ENCODE measurements around the gene ASCL5. TPM values are rescaled to one million over a fixed set of nuclear protein-coding genes. Genes with fewer than 3 reads are reported as not detected.

The ASCL5 gene
- total RNA-seq, 1 donor from 2014 or later: not detected

GRCh38 chr1:201153474-201154388, 26.7 kb upstream of the ASCL5 start:
- DNase-seq (ENCODE audit: low spot score): peak; percentile 82

- peak; percentile 20 for DNase-seq (ENCODE audit: low spot score)
These were observed 22.4 kb upstream of the ASCL5 start for GRCh38 chr1:201149400-201149799.

DNA sequence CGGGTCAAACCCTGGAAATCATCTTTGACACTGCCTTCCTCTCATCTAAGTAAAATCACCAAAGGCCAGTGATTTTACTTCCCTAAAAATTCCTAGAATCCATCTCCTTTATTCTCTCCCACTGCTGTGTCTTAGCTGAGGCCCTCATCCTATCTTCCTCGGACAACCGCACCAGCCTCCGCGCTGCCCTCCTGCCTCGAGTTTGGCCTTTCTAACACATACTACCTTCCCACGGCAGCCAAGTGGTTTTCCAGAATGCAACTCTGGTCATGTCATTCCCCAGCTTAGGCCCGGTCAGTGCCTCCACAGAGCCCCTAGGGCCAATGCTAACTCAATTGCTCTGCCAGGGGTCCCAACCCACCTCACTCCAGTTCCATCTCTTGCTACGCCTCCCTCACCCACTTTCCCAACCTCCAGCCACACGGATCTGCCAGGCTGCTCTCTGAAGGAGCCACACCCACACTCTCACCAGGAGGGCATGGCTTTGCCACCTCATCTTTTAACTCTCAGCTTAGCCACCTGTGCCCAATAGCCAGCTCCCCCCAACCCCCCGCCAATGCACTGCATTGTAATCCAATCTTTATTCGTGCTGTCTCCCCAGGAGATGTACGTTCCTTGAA, 20.5 kb upstream of the ASCL5 start:
- peak; percentile 55 for DNase-seq (ENCODE audit: low spot score)

DNA sequence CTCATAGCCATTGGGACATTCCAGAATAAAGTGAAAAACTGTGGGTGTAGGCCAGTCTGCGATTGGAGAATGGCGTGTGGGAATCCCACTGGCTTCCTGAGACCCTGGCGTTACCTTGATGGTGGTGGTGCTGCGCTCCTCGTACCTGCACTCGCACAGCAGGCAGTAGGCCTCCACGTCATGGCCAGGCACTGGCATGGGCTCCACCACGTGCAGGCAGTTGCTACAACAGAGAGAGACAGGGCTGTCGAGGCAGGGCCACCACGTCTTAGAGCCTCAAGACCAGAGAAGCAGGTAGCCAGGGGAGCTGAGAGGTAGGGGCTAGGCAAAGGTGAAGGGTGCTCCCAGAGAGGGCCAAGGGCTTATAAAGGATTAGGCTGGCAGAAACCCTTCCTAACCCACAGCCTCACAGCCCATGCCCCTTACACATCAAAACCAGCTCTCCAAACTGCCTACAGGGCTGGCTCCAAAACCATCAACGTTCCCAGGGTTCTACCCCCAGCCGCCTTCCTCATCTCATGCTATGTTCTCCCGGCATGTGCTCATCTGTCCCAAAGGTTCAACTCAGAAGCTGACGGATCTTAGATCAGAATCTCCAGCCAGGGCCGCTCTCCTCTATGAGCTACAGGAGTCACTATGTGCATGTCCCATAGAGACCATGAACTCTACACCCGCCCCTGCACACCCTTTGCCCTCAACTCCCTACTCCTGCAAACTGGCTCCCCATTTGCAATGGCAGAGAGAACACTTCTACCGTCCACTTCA, 19.8 kb upstream of the ASCL5 start:
- peak; percentile 73 for DNase-seq (ENCODE audit: low spot score)

DNA sequence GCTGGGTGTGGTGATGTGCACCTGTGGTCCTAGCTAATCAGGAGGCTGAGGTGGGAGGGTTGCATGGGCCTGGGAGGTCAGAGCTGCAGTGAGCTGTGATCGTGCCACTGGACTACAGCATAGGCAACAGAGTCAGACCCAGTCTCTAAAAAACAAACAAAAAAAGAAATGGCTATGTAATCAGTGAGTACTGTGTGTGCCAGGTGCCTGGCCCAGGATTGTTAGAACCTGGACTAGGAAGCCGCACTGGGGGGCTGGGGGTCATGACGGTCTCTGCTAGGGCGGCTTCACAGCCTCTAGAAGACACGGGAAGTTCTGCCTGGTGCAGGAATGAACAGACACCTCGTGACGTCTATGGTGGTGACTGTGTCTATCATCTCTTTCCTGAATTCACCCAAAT, 18.8 kb upstream of the ASCL5 start:
- DNase-seq (ENCODE audit: low spot score): peak; percentile 47

GRCh38 chr1:201145132-201145531, 18.1 kb upstream of the ASCL5 start:
- no peak for DNase-seq (ENCODE audit: low spot score)

GRCh38 chr1:201144701-201145100, 17.7 kb upstream of the ASCL5 start:
- no peak for DNase-seq (ENCODE audit: low spot score)

GRCh38 chr1:201143726-201144635, 17.0 kb upstream of the ASCL5 start:
- DNase-seq (ENCODE audit: low spot score): peak; percentile 64

DNA sequence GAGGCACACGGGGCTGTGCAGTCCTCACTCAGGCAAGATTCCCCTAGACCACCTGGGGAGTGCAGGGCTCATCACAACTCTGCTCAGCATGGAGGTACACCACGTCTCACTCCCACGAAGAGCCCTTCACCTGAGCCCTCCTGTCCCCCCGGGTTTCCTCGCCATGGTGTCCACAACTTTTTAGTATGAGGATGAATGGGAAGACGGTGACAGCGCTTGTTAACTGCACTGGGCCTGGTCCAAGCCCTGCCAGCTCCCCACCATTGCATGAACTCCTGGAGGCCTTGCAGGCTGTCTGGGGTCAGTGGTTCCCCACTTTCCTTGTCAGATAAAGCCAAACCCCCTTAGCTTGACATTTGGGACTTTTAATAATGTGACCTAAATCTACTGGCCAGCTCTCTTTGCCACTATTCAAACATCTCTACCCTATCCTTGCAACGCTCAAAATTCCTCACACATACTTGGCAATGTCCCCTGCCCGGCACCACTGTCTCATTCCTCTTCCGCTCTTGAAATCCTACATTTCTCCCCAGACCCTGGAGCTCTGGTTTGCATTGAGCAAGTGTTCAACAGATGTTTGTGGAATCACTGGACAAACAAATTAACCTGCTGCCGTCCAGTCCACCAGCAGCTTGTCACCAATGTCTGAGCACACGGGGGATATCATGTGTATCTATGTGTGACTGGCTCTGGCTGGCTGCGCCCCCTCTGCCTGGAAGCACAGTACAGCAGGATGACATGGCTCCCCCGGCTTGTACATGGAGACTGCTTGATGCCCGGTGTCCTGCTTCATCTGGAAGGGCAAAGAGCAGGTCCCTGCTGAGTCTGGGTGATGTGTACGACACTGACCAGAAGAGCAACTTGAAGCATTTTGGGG, 16.1 kb upstream of the ASCL5 start:
- peak; percentile 84 for DNase-seq (ENCODE audit: low spot score)

- DNase-seq (ENCODE audit: low spot score): peak; percentile 77
These were observed 15.2 kb upstream of the ASCL5 start for GRCh38 chr1:201142011-201142848.

DNA sequence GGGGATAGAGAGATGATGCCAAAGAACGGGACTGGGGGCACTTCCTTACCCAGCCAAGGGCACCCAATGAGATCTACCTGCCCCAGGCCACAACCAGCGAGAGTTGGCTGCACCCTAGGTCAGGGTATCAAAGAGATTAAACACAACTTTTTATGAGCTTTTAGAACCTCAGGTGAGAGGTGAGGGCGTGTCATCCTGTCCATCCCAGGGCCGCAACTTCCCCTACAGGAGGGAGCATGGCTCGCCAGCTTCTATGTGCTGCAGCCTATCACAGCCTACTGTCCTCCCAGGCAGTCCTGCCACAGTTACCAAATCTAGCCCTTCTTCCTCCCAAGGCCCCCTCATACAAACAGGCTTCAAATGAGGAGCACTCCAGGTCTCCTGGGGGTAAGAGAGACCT, 14.4 kb upstream of the ASCL5 start:
- DNase-seq (ENCODE audit: low spot score): no peak

GRCh38 chr1:201140941-201141260, 13.9 kb upstream of the ASCL5 start:
- DNase-seq (ENCODE audit: low spot score): peak; percentile 47

GRCh38 chr1:201140235-201140940, 13.4 kb upstream of the ASCL5 start:
- DNase-seq (ENCODE audit: low spot score): no peak

GRCh38 chr1:201139756-201140155, 12.8 kb upstream of the ASCL5 start:
- no peak for DNase-seq (ENCODE audit: low spot score)

DNA sequence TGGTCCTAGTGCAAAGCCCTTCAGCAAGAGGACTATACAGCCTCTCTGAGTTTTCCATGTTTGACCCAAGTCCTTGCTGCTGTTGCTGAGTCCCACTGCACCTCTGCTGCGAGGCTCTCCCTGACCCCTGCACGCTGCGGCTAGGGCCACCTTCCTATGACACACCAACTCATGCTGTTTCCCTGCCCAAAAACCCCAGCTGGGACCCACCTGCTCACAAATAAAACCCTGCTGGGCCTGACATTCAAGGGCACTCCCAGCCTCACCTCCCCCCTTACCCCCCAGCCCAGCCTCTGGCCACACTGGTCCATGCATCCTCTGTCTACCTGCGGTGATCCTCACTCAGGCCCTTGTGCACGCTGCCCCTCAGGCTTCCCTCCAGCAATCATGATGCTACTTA, 12.3 kb upstream of the ASCL5 start:
- DNase-seq (ENCODE audit: low spot score): no peak

GRCh38 chr1:201138311-201138840, 11.4 kb upstream of the ASCL5 start:
- DNase-seq (ENCODE audit: low spot score): no peak

GRCh38 chr1:201137579-201138310, 10.8 kb upstream of the ASCL5 start:
- no peak for DNase-seq (ENCODE audit: low spot score)
